ENCODE measurements around the gene APBA3. TPM values are rescaled to one million over a fixed set of nuclear protein-coding genes. Genes with fewer than 3 reads are reported as not detected.

Gene APBA3
- polyA plus RNA-seq, 1 donor (not counting 4 experiments of a cell fraction or from before 2014, with no cell fraction given) = 6.7 TPM

GRCh38 chr19:3743486-3743885, 18.0 kb downstream of the APBA3 start:
- no peak for FAIRE-seq

GRCh38 chr19:3740431-3740830, 21.1 kb downstream of the APBA3 start:
- Histone ChIP-seq H3K27me3 (ENCODE audit: control insufficient read depth, extremely low read depth, insufficient read depth, low read length) (no peaks in the 10 kb centered on the region), H3K9ac (ENCODE audit: control insufficient read depth, extremely low read depth, insufficient read depth, low read length) (no peak overlapping the region), H3K27ac (ENCODE audit: control insufficient read depth, insufficient read depth, low read length) (no peak overlapping the region), H3K4me1 (ENCODE audit: control insufficient read depth, extremely low read depth, insufficient read depth, low read length) (no peaks in the 10 kb centered on the region), H3K4me2 (ENCODE audit: control insufficient read depth, extremely low read depth, insufficient read depth, low read depth, low read length) (no peak overlapping the region), H4K20me1 (ENCODE audit: control insufficient read depth, extremely low read depth, insufficient read depth, low read length) (no peaks in the 10 kb centered on the region), H3K9me1 (ENCODE audit: control insufficient read depth, extremely low read depth, insufficient read depth, low read length) (peaks cover 2% of the 10 kb centered on the region), H2AFZ (ENCODE audit: control insufficient read depth, low read length) (no peak overlapping the region), H3K79me2 (ENCODE audit: control insufficient read depth, insufficient read depth, low read length) (no peaks in the 10 kb centered on the region), H3K36me3 (ENCODE audit: control insufficient read depth in 2 of 2, extremely low read depth in 1 of 2, insufficient read depth in 2 of 2, low read length in 2 of 2) (no peaks in the 10 kb centered on the region), H3K9me3 (ENCODE audit: control insufficient read depth, low read depth, low read length) (no peaks in the 10 kb centered on the region), H3K4me3 (ENCODE audit: control insufficient read depth in 2 of 3, extremely low read depth in 1 of 3, insufficient read depth in 2 of 3, low read depth in 1 of 3, low read length in 3 of 3) (no peak overlapping the region)
- FAIRE-seq = no peak
- no peak for DNase-seq (ENCODE audit: low read depth, low spot score)
- dilution Hi-C loops (cut with MboI; ENCODE audit: extremely low pct_ligation_motif_present, low sequenced_read_pairs) = no loop called here
- no peak for TF ChIP-seq CTCF (optimal IDR thresholded peaks at IDR 0.05 in 1 of 3, IDR thresholded peaks at IDR 0.05 in 1 of 3, conservative IDR thresholded peaks at IDR 0.05 in 1 of 3; ENCODE audit: extremely low read depth in 1 of 3, insufficient read depth in 2 of 3, low read length in 3 of 3)
- no peak for TF ChIP-seq EZH2 (IDR thresholded peaks at IDR 0.05; ENCODE audit: low read length)

More at GRCh38 chr19:3743486-3743885, 18.0 kb downstream of the APBA3 start:
- Histone ChIP-seq H3K4me2 (ENCODE audit: control insufficient read depth, extremely low read depth, insufficient read depth, low read depth, low read length) (no peak overlapping the region), H3K9me1 (ENCODE audit: control insufficient read depth, extremely low read depth, insufficient read depth, low read length) (peaks cover 2% of the 10 kb centered on the region), H3K9me3 (ENCODE audit: control insufficient read depth, low read depth, low read length) (no peaks in the 10 kb centered on the region), H3K4me1 (ENCODE audit: control insufficient read depth, extremely low read depth, insufficient read depth, low read length) (no peaks in the 10 kb centered on the region), H2AFZ (ENCODE audit: control insufficient read depth, low read length) (no peak overlapping the region), H3K27me3 (ENCODE audit: control insufficient read depth, extremely low read depth, insufficient read depth, low read length) (no peaks in the 10 kb centered on the region), H3K79me2 (ENCODE audit: control insufficient read depth, insufficient read depth, low read length) (no peaks in the 10 kb centered on the region), H3K36me3 (ENCODE audit: control insufficient read depth in 2 of 2, extremely low read depth in 1 of 2, insufficient read depth in 2 of 2, low read length in 2 of 2) (no peaks in the 10 kb centered on the region), H3K4me3 (ENCODE audit: control insufficient read depth in 2 of 3, extremely low read depth in 1 of 3, insufficient read depth in 2 of 3, low read depth in 1 of 3, low read length in 3 of 3) (no peak overlapping the region), H3K27ac (ENCODE audit: control insufficient read depth, insufficient read depth, low read length) (no peak overlapping the region), H3K9ac (ENCODE audit: control insufficient read depth, extremely low read depth, insufficient read depth, low read length) (no peak overlapping the region), H4K20me1 (ENCODE audit: control insufficient read depth, extremely low read depth, insufficient read depth, low read length) (no peaks in the 10 kb centered on the region)
- no peak for TF ChIP-seq EZH2 (IDR thresholded peaks at IDR 0.05; ENCODE audit: low read length)
- TF ChIP-seq CTCF (optimal IDR thresholded peaks at IDR 0.05 in 1 of 3, IDR thresholded peaks at IDR 0.05 in 1 of 3, conservative IDR thresholded peaks at IDR 0.05 in 1 of 3; ENCODE audit: extremely low read depth in 1 of 3, insufficient read depth in 2 of 3, low read length in 3 of 3) = no peak
- no peak for DNase-seq (ENCODE audit: low read depth, low spot score)
- dilution Hi-C loops (cut with MboI; ENCODE audit: extremely low pct_ligation_motif_present, low sequenced_read_pairs) = no loop called here
